ENCODE data around the gene SFXN4.
"Not testable (repeated sequence)": the region's sequence is repeated elsewhere in the genome, so short reads cannot be mapped to it uniquely, and the experiment has no call there.

The SFXN4 gene

DNA sequence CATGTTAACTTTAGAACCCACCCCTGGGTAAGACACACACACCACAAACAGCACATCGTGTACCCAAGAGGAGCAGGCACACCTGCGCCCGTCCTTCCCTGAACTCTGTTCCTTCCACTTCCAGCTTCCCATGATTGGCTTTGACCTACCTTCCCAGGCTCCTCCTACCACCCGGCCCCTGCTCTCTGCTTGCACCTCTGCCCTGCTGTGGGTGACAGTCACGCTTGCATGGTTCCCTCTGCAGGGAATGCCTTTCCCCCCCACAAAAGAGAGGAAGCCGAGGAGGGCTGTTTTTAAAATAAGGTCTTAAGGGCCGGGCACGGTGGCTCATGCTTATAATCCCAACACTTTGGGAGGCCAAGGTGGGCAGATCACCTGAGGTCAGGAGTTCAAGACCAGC is 16.4 kb downstream of the SFXN4 start:
- Histone ChIP-seq H3K4me1 (ENCODE audit: control insufficient read depth in 1 of 2, insufficient read depth in 2 of 2, low read length in 2 of 2) (peaks cover 2 to 6% of the 10 kb centered on the region in 2 donors), H3K36me3 (ENCODE audit: control insufficient read depth in 1 of 2, insufficient read depth in 2 of 2, low read length in 2 of 2) (peaks cover 16 to 71% of the 10 kb centered on the region in 2 donors), H3K4me3 (ENCODE audit: low read depth in 1 of 2, low read length in 2 of 2) (no peak overlapping the region), H3K27me3 (ENCODE audit: control insufficient read depth in 1 of 2, insufficient read depth in 2 of 2, low read length in 2 of 2) (no peaks in the 10 kb centered on the region), H3K27ac (ENCODE audit: low read depth, low read length) (no peak overlapping the region), H3K9me3 (ENCODE audit: control insufficient read depth in 1 of 2, low read length in 2 of 2) (no peaks in the 10 kb centered on the region), H3K9ac (ENCODE audit: low read depth in 1 of 2, low read length in 2 of 2) (no peak overlapping the region)

- H3K9me3 ChIP-seq (ENCODE audit: control insufficient read depth in 1 of 2, low read length in 2 of 2): no peaks in the 10 kb centered on the region
- no peak overlapping the region for H3K9ac ChIP-seq (ENCODE audit: low read depth in 1 of 2, low read length in 2 of 2)
Measured at GRCh38 chr10:119143657-119144056, 21.9 kb downstream of the SFXN4 start.

DNA sequence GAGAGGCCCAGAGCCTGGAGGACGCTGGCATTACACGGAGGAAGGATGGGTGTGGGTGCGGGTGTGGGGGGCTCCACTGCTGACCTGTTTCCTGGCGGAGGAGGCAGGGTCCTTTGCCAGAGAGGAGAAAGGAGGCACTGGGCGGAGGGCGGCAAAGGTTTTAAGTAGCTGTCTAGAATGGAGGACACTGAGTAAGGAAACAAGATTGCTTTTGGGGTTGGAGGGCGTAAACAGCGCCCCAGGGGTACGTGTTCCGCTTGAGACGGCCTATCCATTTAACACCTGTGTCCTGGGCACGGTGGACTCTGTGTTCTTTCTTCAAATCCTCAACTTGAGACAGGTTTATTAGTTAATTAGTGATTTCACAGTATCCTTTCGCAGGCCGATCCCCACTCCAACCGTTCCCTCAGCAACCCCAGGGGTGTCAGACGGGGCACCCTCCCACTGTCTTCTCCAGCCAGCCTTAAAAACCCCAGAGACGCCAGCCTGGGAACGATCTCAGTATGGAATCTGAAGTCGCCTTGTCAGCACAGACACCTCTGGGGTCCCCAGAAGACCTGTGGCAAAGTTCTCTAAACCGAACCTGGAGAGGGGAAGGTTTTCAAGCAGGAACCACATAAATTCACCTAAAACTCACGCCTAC is 24.8 kb downstream of the SFXN4 start:
- H3K9ac ChIP-seq (ENCODE audit: low read depth in 1 of 2, low read length in 2 of 2): no peak overlapping the region
- H3K36me3 ChIP-seq (ENCODE audit: control insufficient read depth in 1 of 2, insufficient read depth in 2 of 2, low read length in 2 of 2): peaks cover 0 to 29% of the 10 kb centered on the region in 2 donors
- H3K4me3 ChIP-seq (ENCODE audit: low read depth in 1 of 2, low read length in 2 of 2): no peak overlapping the region
- peaks cover 2 to 4% of the 10 kb centered on the region in 2 donors for H3K4me1 ChIP-seq (ENCODE audit: control insufficient read depth in 1 of 2, insufficient read depth in 2 of 2, low read length in 2 of 2)
- no peaks in the 10 kb centered on the region for H3K27me3 ChIP-seq (ENCODE audit: control insufficient read depth in 1 of 2, insufficient read depth in 2 of 2, low read length in 2 of 2)
- no peak overlapping the region for H3K27ac ChIP-seq (ENCODE audit: low read depth, low read length)
- no peaks in the 10 kb centered on the region for H3K9me3 ChIP-seq (ENCODE audit: control insufficient read depth in 1 of 2, low read length in 2 of 2)

More at GRCh38 chr10:119143657-119144056, 21.9 kb downstream of the SFXN4 start:
- Histone ChIP-seq H3K4me3 (ENCODE audit: low read depth in 1 of 2, low read length in 2 of 2) (no peak overlapping the region), H3K4me1 (ENCODE audit: control insufficient read depth in 1 of 2, insufficient read depth in 2 of 2, low read length in 2 of 2) (peaks cover 2 to 6% of the 10 kb centered on the region in 2 donors), H3K27ac (ENCODE audit: low read depth, low read length) (no peak overlapping the region), H3K36me3 (ENCODE audit: control insufficient read depth in 1 of 2, insufficient read depth in 2 of 2, low read length in 2 of 2) (peaks cover 7 to 51% of the 10 kb centered on the region in 2 donors), H3K27me3 (ENCODE audit: control insufficient read depth in 1 of 2, insufficient read depth in 2 of 2, low read length in 2 of 2) (no peaks in the 10 kb centered on the region)

GRCh38 chr10:119139464-119140067 is 25.9 kb downstream of the SFXN4 start:
- no peak overlapping the region for H3K9ac ChIP-seq (ENCODE audit: low read depth in 1 of 2, low read length in 2 of 2)
- no peaks in the 10 kb centered on the region for H3K27me3 ChIP-seq (ENCODE audit: control insufficient read depth in 1 of 2, insufficient read depth in 2 of 2, low read length in 2 of 2)
- H3K9me3 ChIP-seq (ENCODE audit: control insufficient read depth in 1 of 2, low read length in 2 of 2): no peaks in the 10 kb centered on the region
- H3K27ac ChIP-seq (ENCODE audit: low read depth, low read length): no peak overlapping the region
- H3K4me1 ChIP-seq (ENCODE audit: control insufficient read depth in 1 of 2, insufficient read depth in 2 of 2, low read length in 2 of 2): peaks cover 0 to under 1% of the 10 kb centered on the region in 2 donors
- peaks cover 0 to 29% of the 10 kb centered on the region in 2 donors for H3K36me3 ChIP-seq (ENCODE audit: control insufficient read depth in 1 of 2, insufficient read depth in 2 of 2, low read length in 2 of 2)
- H3K4me3 ChIP-seq (ENCODE audit: low read depth in 1 of 2, low read length in 2 of 2): no peak overlapping the region

DNA sequence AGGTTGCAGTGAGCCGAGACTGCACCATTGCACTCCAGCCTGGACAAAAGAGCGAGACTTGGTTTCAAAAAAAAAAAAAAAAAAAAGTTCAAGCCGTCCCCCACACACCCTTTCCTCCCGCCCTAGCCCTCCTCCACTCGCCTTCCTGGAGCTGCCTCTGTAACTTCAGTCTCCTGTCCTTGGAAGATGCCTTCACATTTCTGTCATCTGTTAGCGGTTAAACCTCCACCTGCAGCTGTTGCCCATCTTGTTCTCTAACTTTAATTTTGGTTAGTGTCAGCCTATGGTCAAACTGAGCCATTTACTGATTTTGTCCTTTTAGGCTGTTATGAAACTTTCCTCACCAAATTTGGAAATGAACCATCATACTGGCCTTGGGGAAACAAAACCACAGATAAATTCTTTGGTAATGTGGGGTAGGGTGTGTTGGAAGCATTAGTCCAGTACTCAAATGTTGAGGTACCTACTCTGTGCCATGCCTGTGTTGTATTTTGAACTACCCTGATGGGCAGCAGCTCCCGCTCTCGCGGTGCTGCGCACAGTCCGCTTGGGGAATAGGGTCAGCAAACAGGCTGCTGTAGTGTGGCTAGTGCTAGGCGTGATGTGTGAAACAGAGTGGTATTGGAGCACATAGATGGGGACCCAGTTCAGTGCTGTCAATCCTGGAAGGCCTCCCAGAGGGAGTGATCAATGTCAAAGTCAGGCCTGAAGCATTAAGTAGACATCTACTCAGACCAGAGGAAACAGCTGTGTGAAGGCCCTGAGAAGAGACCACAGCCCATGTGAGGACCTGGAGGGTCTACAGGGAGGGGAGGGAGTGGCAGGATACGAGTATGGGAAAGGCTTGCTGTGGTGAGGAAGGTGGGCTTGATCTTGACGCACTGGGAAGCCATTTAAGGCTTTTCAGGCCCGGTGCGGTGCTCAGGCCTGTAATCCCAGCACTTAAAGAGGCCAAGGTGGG is 26.9 kb downstream of the SFXN4 start:
- Histone ChIP-seq H3K9ac (ENCODE audit: low read depth in 1 of 2, low read length in 2 of 2) (no peak overlapping the region), H3K27ac (ENCODE audit: low read depth, low read length) (no peak overlapping the region), H3K36me3 (ENCODE audit: control insufficient read depth in 1 of 2, insufficient read depth in 2 of 2, low read length in 2 of 2) (peaks cover 0 to 31% of the 10 kb centered on the region in 2 donors), H3K4me1 (ENCODE audit: control insufficient read depth in 1 of 2, insufficient read depth in 2 of 2, low read length in 2 of 2) (no peaks in the 10 kb centered on the region), H3K9me3 (ENCODE audit: control insufficient read depth in 1 of 2, low read length in 2 of 2) (no peaks in the 10 kb centered on the region), H3K4me3 (ENCODE audit: low read depth in 1 of 2, low read length in 2 of 2) (no peak overlapping the region), H3K27me3 (ENCODE audit: control insufficient read depth in 1 of 2, insufficient read depth in 2 of 2, low read length in 2 of 2) (no peaks in the 10 kb centered on the region)

GRCh38 chr10:119137878-119138277 is 27.6 kb downstream of the SFXN4 start:
- not testable (repeated sequence) for H3K4me1 ChIP-seq (ENCODE audit: control insufficient read depth in 1 of 2, insufficient read depth in 2 of 2, low read length in 2 of 2); H3K27ac ChIP-seq (ENCODE audit: low read depth, low read length); H3K9me3 ChIP-seq (ENCODE audit: control insufficient read depth in 1 of 2, low read length in 2 of 2); H3K9ac ChIP-seq (ENCODE audit: low read depth in 1 of 2, low read length in 2 of 2); H3K27me3 ChIP-seq (ENCODE audit: control insufficient read depth in 1 of 2, insufficient read depth in 2 of 2, low read length in 2 of 2); H3K4me3 ChIP-seq (ENCODE audit: low read depth in 1 of 2, low read length in 2 of 2)
- peaks cover 0 to 38% of the 10 kb centered on the region in 2 donors for H3K36me3 ChIP-seq (ENCODE audit: control insufficient read depth in 1 of 2, insufficient read depth in 2 of 2, low read length in 2 of 2)

GRCh38 chr10:119136084-119136483 is 29.4 kb downstream of the SFXN4 start:
- peaks cover 3 to 44% of the 10 kb centered on the region in 2 donors for H3K36me3 ChIP-seq (ENCODE audit: control insufficient read depth in 1 of 2, insufficient read depth in 2 of 2, low read length in 2 of 2)
- no peak overlapping the region for H3K27ac ChIP-seq (ENCODE audit: low read depth, low read length)
- H3K9me3 ChIP-seq (ENCODE audit: control insufficient read depth in 1 of 2, low read length in 2 of 2): no peaks in the 10 kb centered on the region
- no peaks in the 10 kb centered on the region for H3K27me3 ChIP-seq (ENCODE audit: control insufficient read depth in 1 of 2, insufficient read depth in 2 of 2, low read length in 2 of 2)
- peaks cover 0 to 5% of the 10 kb centered on the region in 2 donors for H3K4me1 ChIP-seq (ENCODE audit: control insufficient read depth in 1 of 2, insufficient read depth in 2 of 2, low read length in 2 of 2)
- H3K9ac ChIP-seq (ENCODE audit: low read depth in 1 of 2, low read length in 2 of 2): no peak overlapping the region
- H3K4me3 ChIP-seq (ENCODE audit: low read depth in 1 of 2, low read length in 2 of 2): no peak overlapping the region

GRCh38 chr10:119135513-119135881 is 30.0 kb downstream of the SFXN4 start:
- peaks cover 3 to 42% of the 10 kb centered on the region in 2 donors for H3K36me3 ChIP-seq (ENCODE audit: control insufficient read depth in 1 of 2, insufficient read depth in 2 of 2, low read length in 2 of 2)
- H3K27ac ChIP-seq (ENCODE audit: low read depth, low read length): no peak overlapping the region
- H3K9me3 ChIP-seq (ENCODE audit: control insufficient read depth in 1 of 2, low read length in 2 of 2): no peaks in the 10 kb centered on the region
- no peak overlapping the region for H3K9ac ChIP-seq (ENCODE audit: low read depth in 1 of 2, low read length in 2 of 2)
- no peaks in the 10 kb centered on the region for H3K27me3 ChIP-seq (ENCODE audit: control insufficient read depth in 1 of 2, insufficient read depth in 2 of 2, low read length in 2 of 2)
- no peak overlapping the region for H3K4me3 ChIP-seq (ENCODE audit: low read depth in 1 of 2, low read length in 2 of 2)
- H3K4me1 ChIP-seq (ENCODE audit: control insufficient read depth in 1 of 2, insufficient read depth in 2 of 2, low read length in 2 of 2): peaks cover 0 to 5% of the 10 kb centered on the region in 2 donors

GRCh38 chr10:119133949-119134348 is 31.6 kb downstream of the SFXN4 start:
- H3K4me1 ChIP-seq (ENCODE audit: control insufficient read depth in 1 of 2, insufficient read depth in 2 of 2, low read length in 2 of 2): peaks cover 0 to 5% of the 10 kb centered on the region in 2 donors
- H3K27me3 ChIP-seq (ENCODE audit: control insufficient read depth in 1 of 2, insufficient read depth in 2 of 2, low read length in 2 of 2): no peaks in the 10 kb centered on the region
- H3K27ac ChIP-seq (ENCODE audit: low read depth, low read length): no peak overlapping the region
- H3K4me3 ChIP-seq (ENCODE audit: low read depth in 1 of 2, low read length in 2 of 2): no peak overlapping the region
- H3K9me3 ChIP-seq (ENCODE audit: control insufficient read depth in 1 of 2, low read length in 2 of 2): no peaks in the 10 kb centered on the region
- H3K9ac ChIP-seq (ENCODE audit: low read depth in 1 of 2, low read length in 2 of 2): no peak overlapping the region
- peaks cover 11 to 33% of the 10 kb centered on the region in 2 donors for H3K36me3 ChIP-seq (ENCODE audit: control insufficient read depth in 1 of 2, insufficient read depth in 2 of 2, low read length in 2 of 2)
